A673 (cell line): ENCODE results near the gene KMT2B. TPM values are rescaled to one million over a fixed set of nuclear protein-coding genes. Genes with fewer than 3 reads are reported as not detected.
A peak's percentile ranks its signal among the peaks of the same experiment; 100 is the strongest.

ENCODE experiments used
- BruUV-seq: library from RNA; stranded (reverse); fragments of 400-500 nt; replicated peaks from 2 replicates; lab custom pipeline; 2021; lab: Mats Ljungman, UMichigan
- CTCF ChIA-PET: fragments of 300-600 bp; sonication (Branson Sonifier 250); formaldehyde crosslinking; loops from one replicate; lab custom pipeline; 2022; ENCODE audit warnings: antibody characterized with exemption; lab: Charles Lee
- POLR2A ChIA-PET: fragments of 300-600 bp; sonication (Branson Sonifier 250); formaldehyde crosslinking; loops from one replicate; lab custom pipeline; 2022; ENCODE audit warnings: antibody characterized with exemption; ENCODE audit not compliant: low non-redundant PET; lab: Charles Lee
- DNase-seq: peaks from one replicate; pipeline ENCODE4 v3.0.0-alpha.2; 2015; ENCODE audit warnings: low spot score
- H3K27ac ChIP-seq: fragments of 200-600 bp; sonication (generic); 2 replicates; pipeline ENCODE4 v1.5.1; 2016; ENCODE audit warnings: mixed run types, low read depth, mild to moderate bottlenecking, mixed read lengths, antibody characterized with exemption, low read length; ENCODE audit not compliant: poor library complexity, severe bottlenecking
- H3K27me3 ChIP-seq: fragments of 200-600 bp; sonication (generic); replicated peaks from 2 replicates; pipeline ENCODE4 v1.6.1; 2017; ENCODE audit warnings: mixed run types, low read depth, mild to moderate bottlenecking, mixed read lengths, antibody characterized with exemption, low read length; ENCODE audit not compliant: insufficient read depth, poor library complexity
- H3K36me3 ChIP-seq: fragments of 200-600 bp; sonication (generic); 2 replicates; pipeline ENCODE4 v1.6.1; 2016; ENCODE audit warnings: mixed run types, mild to moderate bottlenecking, mixed read lengths, antibody characterized with exemption, low read length; ENCODE audit not compliant: insufficient read depth, poor library complexity, severe bottlenecking
- H3K4me1 ChIP-seq: fragments of 200-600 bp; sonication (generic); 2 replicates; pipeline ENCODE4 v1.6.1; 2017; ENCODE audit warnings: mixed run types, mild to moderate bottlenecking, mixed read lengths, antibody characterized with exemption, low read length; ENCODE audit not compliant: insufficient read depth, poor library complexity, severe bottlenecking
- H3K4me3 ChIP-seq: fragments of 200-600 bp; sonication (generic); 2 replicates; pipeline ENCODE4 v1.5.1; 2016; ENCODE audit warnings: low read depth, mixed run types, mild to moderate bottlenecking, mixed read lengths, low read length; ENCODE audit not compliant: poor library complexity, severe bottlenecking
- H3K9me3 ChIP-seq: fragments of 200-600 bp; sonication (generic); 2 replicates; pipeline ENCODE4 v1.6.1; 2016; ENCODE audit warnings: mixed run types, low read depth, mild to moderate bottlenecking, mixed read lengths, antibody characterized with exemption, low read length; ENCODE audit not compliant: poor library complexity, severe bottlenecking
- CTCF ChIP-seq: fragments of 300-800, 200-600 bp; sonication (generic); conservative IDR thresholded peaks from 2 replicates; pipeline ENCODE4 v1.5.1; 2017; ENCODE audit warnings: low read depth, mild to moderate bottlenecking, antibody characterized with exemption, low read length, moderate library complexity, mixed read lengths
- EZH2 ChIP-seq: fragments of 200-600 bp; sonication (generic); IDR thresholded peaks from 2 replicates; pipeline ENCODE4 v1.6.1; 2017; ENCODE audit warnings: borderline replicate concordance, low read depth, mild to moderate bottlenecking, mixed read lengths, antibody characterized with exemption, low read length; ENCODE audit not compliant: poor library complexity, severe bottlenecking
- intact Hi-C: fragments of 100-400 bp; cut with micrococcal nuclease; formaldehyde crosslinking; loops from one replicate; pipeline ENCODE4 v1.10.0; 2022; ENCODE audit not compliant: unreplicated experiment
- total RNA-seq: library from RNA; stranded (reverse); gene quantifications from 2 replicates; pipeline ENCODE4 v1.2.3, GENCODE V29; 2021

The KMT2B gene
- total RNA-seq, 1 experiment from 2014 or later = 49.1 TPM

- ChIA-PET CTCF (no interaction called here), POLR2A (no interaction called here)
- no TSS peak for BruUV-seq
- no peak overlapping the region for H3K4me3 ChIP-seq
- H3K4me1 ChIP-seq = peaks cover 28% of the 10 kb centered on the region
- no peak for DNase-seq
- H3K27ac ChIP-seq = no peak overlapping the region
- H3K27me3 ChIP-seq = no peaks in the 10 kb centered on the region
- TF ChIP-seq EZH2 (no peak), CTCF (no peak)
- intact Hi-C loops = no loop called here
- H3K36me3 ChIP-seq = no peaks in the 10 kb centered on the region
- H3K9me3 ChIP-seq = no peaks in the 10 kb centered on the region
Observed at GRCh38 chr19:35753634-35754369, 36.0 kb downstream of the KMT2B start.

- ChIA-PET POLR2A (no interaction called here), CTCF (no interaction called here)
- TF ChIP-seq EZH2 = no peak
- no peak for TF ChIP-seq CTCF
- H3K36me3 ChIP-seq = peaks cover under 1% of the 10 kb centered on the region
- H3K27me3 ChIP-seq = no peaks in the 10 kb centered on the region
- no TSS peak for BruUV-seq
- peak overlapping the region; percentile 35 for H3K27ac ChIP-seq
- no peak for DNase-seq
- no peaks in the 10 kb centered on the region for H3K9me3 ChIP-seq
- intact Hi-C loops = no loop called here
- H3K4me3 ChIP-seq = no peak overlapping the region
- H3K4me1 ChIP-seq = peaks cover 32% of the 10 kb centered on the region
Observed at GRCh38 chr19:35754370-35755130, 36.7 kb downstream of the KMT2B start.

GRCh38 chr19:35755131-35755549 is 37.3 kb downstream of the KMT2B start:
- no peak for TF ChIP-seq CTCF
- no peak for TF ChIP-seq EZH2
- H3K4me1 ChIP-seq = peaks cover 32% of the 10 kb centered on the region
- peak overlapping the region; percentile 24 for H3K4me3 ChIP-seq
- H3K9me3 ChIP-seq = no peaks in the 10 kb centered on the region
- H3K36me3 ChIP-seq = peaks cover 6% of the 10 kb centered on the region
- no peak for DNase-seq
- H3K27ac ChIP-seq = peak overlapping the region; percentile 35
- no peaks in the 10 kb centered on the region for H3K27me3 ChIP-seq
- BruUV-seq = no TSS peak
- CTCF ChIA-PET = no interaction called here
- intact Hi-C loops = no loop called here
- POLR2A ChIA-PET = no interaction called here
